HFFc6 (cell line): ENCODE results near the gene HLA-DPB1. TPM values are rescaled to one million over a fixed set of nuclear protein-coding genes. Genes with fewer than 3 reads are reported as not detected.

Experiments
- DNase-seq: peaks from one replicate; pipeline ENCODE4 v3.0.0-alpha.2; 2018
- H3K27ac Mint-ChIP-seq: 2 replicates; pipeline ENCODE4 v1.8.0; 2020; ENCODE audit warnings: mild to moderate bottlenecking, mixed read lengths
- H3K27me3 Mint-ChIP-seq: 2 replicates; pipeline ENCODE4 v1.8.0; 2021; ENCODE audit warnings: mild to moderate bottlenecking, moderate library complexity, mixed read lengths; ENCODE audit not compliant: insufficient read depth
- H3K36me3 Mint-ChIP-seq: 2 replicates; pipeline ENCODE4 v1.8.0; 2021; ENCODE audit warnings: low read depth, mixed read lengths
- H3K4me1 Mint-ChIP-seq: 2 replicates; pipeline ENCODE4 v1.8.0; 2020; ENCODE audit warnings: low read depth, mixed read lengths
- H3K4me3 Mint-ChIP-seq: 2 replicates; pipeline ENCODE4 v1.8.0; 2020; ENCODE audit warnings: mild to moderate bottlenecking, moderate library complexity, mixed read lengths
- H3K9me3 Mint-ChIP-seq: 2 replicates; pipeline ENCODE4 v1.8.0; 2020; ENCODE audit warnings: mild to moderate bottlenecking, mixed read lengths
- CTCF ChIP-seq: fragments of 200-600 bp; sonication (generic); IDR thresholded peaks from 2 replicates; pipeline ENCODE4 v1.5.0; 2021; ENCODE audit warnings: antibody characterized with exemption, mild to moderate bottlenecking
- total RNA-seq, 6 experiments: library from RNA; stranded (reverse); fragmentation: NEBNext Ultra II Directional; extraction: Animal tissue kit (Norgen Biotek cat#: 25700); gene quantifications; 2 replicates in 1 of 6; 3 replicates in 5 of 6; pipeline ENCODE4 v1.2.3, GENCODE V29; 2021

HLA-DPB1 gene
- total RNA-seq, 6 experiments from 2014 or later: 1.6 to 4.8 (median 1.9) TPM

GRCh38 chr6:33114406-33114805 is 38.6 kb downstream of the HLA-DPB1 start:
- Mint-ChIP-seq H3K9me3 (no peaks in the 10 kb centered on the region), H3K27me3 (peaks cover 47% of the 10 kb centered on the region), H3K4me1 (no peaks in the 10 kb centered on the region; the same call in 1 of the 2 replicates), H3K27ac (no peak overlapping the region), H3K4me3 (no peak overlapping the region), H3K36me3 (no peaks in the 10 kb centered on the region)
- DNase-seq: no peak
- no peak for TF ChIP-seq CTCF

DNA sequence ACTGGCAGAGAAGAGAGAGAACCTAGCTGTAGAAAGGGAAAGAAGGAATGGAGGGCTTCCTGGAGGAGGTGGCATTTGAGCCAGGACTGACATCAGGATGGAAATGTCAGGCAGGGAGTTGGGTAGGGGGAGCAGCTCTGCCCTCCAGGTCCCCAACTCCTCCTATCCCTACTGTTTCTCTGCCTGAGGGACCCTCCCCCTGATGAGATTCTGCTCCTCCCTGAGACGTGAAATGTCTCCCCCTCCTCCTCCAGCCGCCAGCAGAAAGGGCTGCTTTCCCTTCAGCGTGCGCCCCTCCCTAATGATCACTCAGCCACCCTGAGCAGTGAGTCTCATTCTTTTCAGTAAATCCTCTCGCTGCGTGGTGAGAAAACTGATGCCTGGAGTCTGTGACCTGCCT is 40.6 kb downstream of the HLA-DPB1 start:
- Mint-ChIP-seq H3K4me3 (no peak overlapping the region), H3K27ac (no peak overlapping the region), H3K4me1 (no peaks in the 10 kb centered on the region; the same call in 1 of the 2 replicates), H3K9me3 (no peaks in the 10 kb centered on the region), H3K27me3 (peaks cover 47% of the 10 kb centered on the region), H3K36me3 (no peaks in the 10 kb centered on the region)
- TF ChIP-seq CTCF: no peak
- no peak for DNase-seq

GRCh38 chr6:33116841-33117711 is 41.3 kb downstream of the HLA-DPB1 start:
- no peak for TF ChIP-seq CTCF
- Mint-ChIP-seq H3K27me3 (peaks cover 53% of the 10 kb centered on the region), H3K4me3 (no peak overlapping the region), H3K36me3 (no peaks in the 10 kb centered on the region), H3K9me3 (no peaks in the 10 kb centered on the region), H3K27ac (no peak overlapping the region), H3K4me1 (no peaks in the 10 kb centered on the region; the same call in 1 of the 2 replicates)
- no peak for DNase-seq

GRCh38 chr6:33117811-33118277 is 42.1 kb downstream of the HLA-DPB1 start:
- no peak for TF ChIP-seq CTCF
- peaks cover 57% of the 10 kb centered on the region for H3K27me3 Mint-ChIP-seq
- H3K4me3 Mint-ChIP-seq: no peak overlapping the region
- no peaks in the 10 kb centered on the region; the same call in 1 of the 2 replicates for H3K9me3 Mint-ChIP-seq
- H3K27ac Mint-ChIP-seq: no peak overlapping the region
- H3K4me1 Mint-ChIP-seq: no peaks in the 10 kb centered on the region; the same call in 1 of the 2 replicates
- H3K36me3 Mint-ChIP-seq: no peaks in the 10 kb centered on the region
- DNase-seq: no peak

- Mint-ChIP-seq H3K9me3 (peaks cover 8% of the 10 kb centered on the region), H3K4me1 (no peaks in the 10 kb centered on the region; the same call in 1 of the 2 replicates), H3K27me3 (peaks cover 56% of the 10 kb centered on the region), H3K27ac (no peak overlapping the region), H3K4me3 (no peak overlapping the region), H3K36me3 (peaks cover 3% of the 10 kb centered on the region)
- TF ChIP-seq CTCF: peak; percentile 95
- DNase-seq: peak; percentile 31
These were observed 42.8 kb downstream of the HLA-DPB1 start for GRCh38 chr6:33118525-33119123.
